NCI-H510A treated with DMSO at 0.1 percent for 48 hours (cell line): ENCODE results near the gene TMEM233.
"Not testable (repeated sequence)": the region's sequence is repeated elsewhere in the genome, so short reads cannot be mapped to it uniquely, and the experiment has no call there.

Experiments
- DNase-seq: peaks from one replicate; lab custom pipeline; 2025; lab: John Stamatoyannopoulos, UW

Gene TMEM233

GRCh38 chr12:119609358-119609757 lies 15.8 kb downstream of the TMEM233 start:
- no peak for DNase-seq

GRCh38 chr12:119613319-119613936 lies 19.9 kb downstream of the TMEM233 start:
- peak; percentile 91 for DNase-seq

GRCh38 chr12:119614705-119615104 lies 21.1 kb downstream of the TMEM233 start:
- DNase-seq = no peak

- no peak for DNase-seq
These were observed 22.2 kb downstream of the TMEM233 start for GRCh38 chr12:119615518-119616475.

GRCh38 chr12:119618328-119618896 lies 24.8 kb downstream of the TMEM233 start:
- not testable (repeated sequence) for DNase-seq

- no peak for DNase-seq
These were observed 26.9 kb downstream of the TMEM233 start for GRCh38 chr12:119620490-119620889.

GRCh38 chr12:119621878-119622277 lies 28.3 kb downstream of the TMEM233 start:
- DNase-seq = no peak

GRCh38 chr12:119624966-119625365 lies 31.4 kb downstream of the TMEM233 start:
- DNase-seq = no peak

- DNase-seq = no peak
These were observed 33.6 kb downstream of the TMEM233 start for GRCh38 chr12:119627019-119627643.

- no peak for DNase-seq
These were observed 34.1 kb downstream of the TMEM233 start for GRCh38 chr12:119627686-119628085.

- no peak for DNase-seq
These were observed 36.7 kb downstream of the TMEM233 start for GRCh38 chr12:119630223-119630780.

GRCh38 chr12:119630962-119631550 lies 37.5 kb downstream of the TMEM233 start:
- DNase-seq = no peak

GRCh38 chr12:119631930-119632678 lies 38.5 kb downstream of the TMEM233 start:
- DNase-seq = no peak

- no peak for DNase-seq
These were observed 41.2 kb downstream of the TMEM233 start for GRCh38 chr12:119634743-119635142.

GRCh38 chr12:119642986-119643385 lies 49.4 kb downstream of the TMEM233 start:
- no peak for DNase-seq

- DNase-seq = no peak
These were observed 51.4 kb downstream of the TMEM233 start for GRCh38 chr12:119644930-119645329.

- no peak for DNase-seq
These were observed 52.0 kb downstream of the TMEM233 start for GRCh38 chr12:119645535-119646059.

- peak; percentile 54 for DNase-seq
These were observed 55.7 kb downstream of the TMEM233 start for GRCh38 chr12:119649202-119649808.

- DNase-seq = no peak
These were observed 59.1 kb downstream of the TMEM233 start for GRCh38 chr12:119652665-119653064.

- not testable (repeated sequence) for DNase-seq
These were observed 63.4 kb downstream of the TMEM233 start for GRCh38 chr12:119657001-119657400.
